Stimulated activated memory B cell treated with anti-CD40 and anti-IgM and Interleukin-4, amounts not matched to agents 10 μg/mL and 1 μg/mL and 100 μg/mL, for 72 hours (primary cell): Measurements from ENCODE around the gene SMAD6.

ENCODE experiments used
- ATAC-seq: fragments of 150-1000 bp; cut with Tn5 transposase; 2 replicates; pipeline ENCODE4 v1.10.0; 2021
- H3K27ac Mint-ChIP-seq: one replicate; pipeline ENCODE4 v1.8.0; 2022; ENCODE audit warnings: mild to moderate bottlenecking, mixed read lengths
- H3K27me3 Mint-ChIP-seq: one replicate; pipeline ENCODE4 v1.8.0; 2022; ENCODE audit warnings: mixed read lengths
- H3K36me3 Mint-ChIP-seq: one replicate; pipeline ENCODE4 v1.8.0; 2022; ENCODE audit warnings: mixed read lengths
- H3K4me1 Mint-ChIP-seq: one replicate; pipeline ENCODE4 v1.8.0; 2022; ENCODE audit warnings: mixed read lengths
- H3K4me3 Mint-ChIP-seq: one replicate; pipeline ENCODE4 v1.8.0; 2022; ENCODE audit warnings: mild to moderate bottlenecking, moderate library complexity, mixed read lengths
- H3K9me3 Mint-ChIP-seq: one replicate; pipeline ENCODE4 v1.8.0; 2022; ENCODE audit warnings: mixed read lengths

Gene SMAD6

DNA sequence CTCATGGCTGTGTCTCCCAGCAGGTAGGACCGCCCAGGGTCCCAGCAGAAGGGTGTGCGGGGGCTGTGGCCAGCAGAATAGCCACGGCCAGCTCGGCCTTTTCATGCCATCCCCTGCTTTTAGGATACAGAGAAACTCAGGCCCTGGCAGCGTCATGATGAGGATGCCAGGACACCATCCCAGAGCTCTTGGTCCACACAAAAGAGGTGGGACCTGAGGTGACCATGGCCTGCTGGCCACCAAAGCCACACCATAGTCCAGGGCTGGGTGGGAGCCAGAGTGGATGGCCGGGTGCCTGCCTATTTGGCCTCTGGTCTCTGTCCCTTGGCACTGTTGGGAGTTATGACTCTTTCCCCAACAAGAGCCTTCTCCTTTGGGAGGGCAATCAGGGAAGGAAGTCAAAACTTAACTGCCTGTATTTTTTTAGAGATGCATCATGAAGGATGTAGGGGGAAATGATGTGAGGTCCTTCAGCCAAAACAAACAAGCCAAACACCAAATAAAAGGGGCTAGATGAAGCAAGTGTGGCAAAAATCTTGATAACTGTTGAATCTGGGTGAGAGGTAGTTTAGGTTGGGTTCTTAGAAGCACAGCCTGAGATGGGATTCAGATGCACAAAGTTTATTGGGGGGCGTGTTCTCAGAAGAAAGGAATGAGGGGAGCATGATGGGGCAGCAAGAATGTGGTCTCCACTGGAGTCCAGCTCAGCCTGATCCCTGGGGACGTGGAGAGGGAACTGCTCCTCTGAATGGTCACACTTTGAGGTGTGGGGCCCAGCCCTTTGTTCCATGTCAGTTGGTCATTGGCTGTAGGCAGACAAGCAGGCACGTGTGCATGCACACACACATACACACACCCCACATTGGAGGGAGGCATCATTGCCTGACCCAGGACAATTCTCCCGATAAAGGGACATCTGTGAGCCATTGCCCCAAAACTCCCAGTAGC, 33.2 kb downstream of the SMAD6 start:
- Mint-ChIP-seq H3K9me3 (no peaks in the 10 kb centered on the region), H3K27ac (no peak overlapping the region), H3K4me1 (no peaks in the 10 kb centered on the region), H3K27me3 (peaks cover 6% of the 10 kb centered on the region), H3K36me3 (no peaks in the 10 kb centered on the region), H3K4me3 (no peak overlapping the region)
- no peak for ATAC-seq

DNA sequence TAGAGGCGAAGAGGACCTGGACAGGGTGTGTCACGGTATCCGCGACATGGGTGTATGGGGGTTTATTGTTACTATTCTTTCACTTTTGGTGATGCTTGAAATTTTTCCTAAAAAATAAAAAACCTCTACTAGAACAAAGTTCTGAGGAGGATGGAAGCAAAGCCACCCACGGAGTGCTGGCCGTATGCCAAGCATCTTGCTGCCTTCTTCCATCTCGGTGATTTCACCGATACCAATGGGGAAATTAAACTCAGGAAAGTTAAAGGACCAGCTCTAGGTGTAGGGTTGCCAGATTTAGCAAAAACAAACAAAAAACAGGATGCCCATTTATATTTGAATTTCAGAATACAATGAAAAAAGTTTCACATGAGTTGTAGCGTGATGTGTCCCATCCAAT, 33.9 kb downstream of the SMAD6 start:
- Mint-ChIP-seq H3K27ac (no peak overlapping the region), H3K27me3 (peaks cover 11% of the 10 kb centered on the region), H3K36me3 (no peaks in the 10 kb centered on the region), H3K4me3 (no peak overlapping the region), H3K4me1 (no peaks in the 10 kb centered on the region), H3K9me3 (no peaks in the 10 kb centered on the region)
- no peak for ATAC-seq

DNA sequence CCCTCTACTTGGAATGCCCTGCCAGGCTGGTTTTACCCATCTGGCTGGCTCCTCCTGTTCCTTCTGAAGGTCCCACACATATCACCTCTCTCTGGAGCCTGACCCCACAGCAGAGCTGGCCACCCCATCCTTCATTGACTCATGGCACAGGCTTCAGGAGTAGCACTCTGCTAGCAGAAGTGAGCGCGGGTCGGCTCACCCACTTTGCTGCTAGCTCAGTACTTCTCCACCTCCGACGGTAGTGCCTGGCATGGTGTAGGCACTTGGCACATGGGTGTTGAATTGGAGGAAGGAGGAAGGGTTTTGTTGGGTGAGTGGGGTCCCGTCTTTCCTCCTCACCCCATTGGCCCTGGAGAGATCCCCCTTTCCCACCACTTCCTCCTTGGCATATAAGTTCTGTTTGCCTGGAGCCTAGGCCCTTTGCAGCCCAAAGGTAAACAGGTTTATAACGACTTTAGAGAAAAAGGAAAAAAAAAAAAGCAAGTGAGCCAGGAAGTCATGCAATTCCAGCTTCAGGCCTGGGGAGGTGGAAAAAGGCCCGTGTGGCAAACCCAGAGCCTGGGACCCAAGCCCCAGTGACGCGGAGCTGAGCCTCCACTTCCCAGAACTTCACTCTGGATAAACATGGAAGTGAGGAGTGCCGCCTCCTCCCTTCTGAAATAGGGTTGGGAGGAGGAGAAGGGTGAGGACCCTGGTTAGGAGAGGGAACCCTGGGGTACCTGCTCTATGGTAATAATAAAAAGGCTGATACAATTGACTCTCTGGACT, 35.4 kb downstream of the SMAD6 start:
- Mint-ChIP-seq H3K27me3 (peaks cover 11% of the 10 kb centered on the region), H3K9me3 (no peaks in the 10 kb centered on the region), H3K27ac (no peak overlapping the region), H3K36me3 (no peaks in the 10 kb centered on the region), H3K4me1 (no peaks in the 10 kb centered on the region), H3K4me3 (no peak overlapping the region)
- no peak for ATAC-seq

DNA sequence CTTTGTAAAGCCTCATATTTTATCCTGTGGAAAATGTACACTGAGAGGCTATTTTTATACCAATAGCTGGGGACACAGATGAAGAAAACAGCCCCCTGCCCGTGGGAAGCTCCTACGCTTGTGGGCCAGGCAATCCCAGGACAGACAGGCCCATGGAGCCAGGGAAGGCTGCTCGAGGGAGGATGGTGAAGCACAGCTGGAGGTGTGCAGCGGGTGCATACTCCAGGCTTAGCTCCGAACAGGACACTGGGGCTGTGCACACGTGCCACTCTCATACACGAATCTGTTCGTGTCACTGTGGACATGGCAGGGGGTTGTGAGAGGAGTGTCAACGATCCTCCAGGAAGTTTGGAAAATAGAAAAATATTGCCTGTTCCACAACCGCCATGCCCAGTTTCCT, 36.1 kb downstream of the SMAD6 start:
- Mint-ChIP-seq H3K36me3 (no peaks in the 10 kb centered on the region), H3K4me3 (no peak overlapping the region), H3K9me3 (no peaks in the 10 kb centered on the region), H3K4me1 (no peaks in the 10 kb centered on the region), H3K27ac (no peak overlapping the region), H3K27me3 (peaks cover 11% of the 10 kb centered on the region)
- no peak for ATAC-seq

DNA sequence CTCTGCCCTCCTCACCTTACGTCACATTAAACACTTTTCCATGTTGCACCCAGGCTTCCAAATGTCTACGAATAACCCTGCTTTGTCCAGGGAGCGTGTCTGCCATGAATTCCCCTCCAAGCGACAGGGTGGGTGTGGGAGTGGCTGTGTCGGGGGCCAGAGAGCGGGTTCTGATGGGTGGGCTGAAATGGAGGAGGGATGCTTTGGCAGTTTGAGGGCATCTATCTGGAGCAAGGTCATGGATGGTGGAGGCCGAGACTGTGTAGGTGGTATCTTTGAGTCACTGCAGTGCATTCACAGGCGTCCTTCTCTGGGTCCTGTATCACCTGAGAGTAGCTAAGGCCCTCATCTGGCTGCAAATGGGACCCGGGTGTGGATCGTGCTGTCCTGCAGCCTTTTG, 36.6 kb downstream of the SMAD6 start:
- ATAC-seq: no peak
- Mint-ChIP-seq H3K9me3 (no peaks in the 10 kb centered on the region), H3K36me3 (no peaks in the 10 kb centered on the region), H3K27me3 (peaks cover 11% of the 10 kb centered on the region), H3K4me3 (no peak overlapping the region), H3K27ac (no peak overlapping the region), H3K4me1 (no peaks in the 10 kb centered on the region)

- Mint-ChIP-seq H3K36me3 (no peaks in the 10 kb centered on the region), H3K27me3 (peaks cover 11% of the 10 kb centered on the region), H3K27ac (no peak overlapping the region), H3K9me3 (no peaks in the 10 kb centered on the region), H3K4me1 (no peaks in the 10 kb centered on the region), H3K4me3 (no peak overlapping the region)
- no peak for ATAC-seq
Observed at GRCh38 chr15:66739287-66739686, 37.3 kb downstream of the SMAD6 start.

DNA sequence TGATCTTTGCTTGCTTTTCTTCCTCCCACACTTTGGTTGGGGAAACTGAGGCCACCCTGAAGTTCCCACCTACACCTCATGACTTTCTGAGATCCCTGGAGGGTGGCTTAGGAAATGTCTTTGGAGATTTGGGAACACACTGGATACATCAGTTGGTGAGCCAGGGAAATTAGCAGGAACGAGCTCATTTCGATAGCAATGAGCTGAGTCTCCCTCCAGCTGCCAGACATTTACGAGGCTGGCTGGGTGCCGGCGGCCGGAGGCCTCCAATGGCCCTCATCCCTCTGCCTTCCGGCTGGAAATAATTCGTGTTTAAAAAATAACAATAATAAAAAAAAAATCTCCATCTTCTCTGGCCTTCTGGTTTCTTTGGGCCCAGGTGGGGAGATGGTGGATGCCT, 38.8 kb downstream of the SMAD6 start:
- H3K27ac Mint-ChIP-seq: no peak overlapping the region
- ATAC-seq: no peak
- peaks cover 11% of the 10 kb centered on the region for H3K27me3 Mint-ChIP-seq
- H3K36me3 Mint-ChIP-seq: no peaks in the 10 kb centered on the region
- no peak overlapping the region for H3K4me3 Mint-ChIP-seq
- no peaks in the 10 kb centered on the region for H3K9me3 Mint-ChIP-seq
- no peaks in the 10 kb centered on the region for H3K4me1 Mint-ChIP-seq

DNA sequence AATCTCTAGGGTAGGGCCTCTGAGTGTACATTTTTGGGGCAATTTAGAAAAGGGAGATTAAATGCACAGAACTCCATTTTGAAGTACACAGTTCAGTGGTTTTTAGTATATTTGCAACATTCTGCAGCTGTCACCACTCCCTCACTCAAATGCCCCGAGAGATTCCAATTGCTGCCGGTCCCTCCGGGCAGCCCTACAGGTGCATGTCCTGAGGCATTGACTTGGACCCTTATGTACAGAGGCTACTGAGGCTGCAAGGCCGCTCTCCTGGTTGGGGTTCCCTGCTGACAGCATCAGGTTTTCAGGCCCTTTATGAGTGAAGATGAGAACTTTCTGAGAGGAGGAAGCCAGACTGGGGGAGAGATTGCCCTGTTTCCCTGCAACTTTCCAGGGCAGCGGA, 39.6 kb downstream of the SMAD6 start:
- Mint-ChIP-seq H3K27me3 (peaks cover 11% of the 10 kb centered on the region), H3K4me3 (no peak overlapping the region), H3K27ac (no peak overlapping the region), H3K9me3 (no peaks in the 10 kb centered on the region), H3K36me3 (no peaks in the 10 kb centered on the region), H3K4me1 (no peaks in the 10 kb centered on the region)
- ATAC-seq: no peak

DNA sequence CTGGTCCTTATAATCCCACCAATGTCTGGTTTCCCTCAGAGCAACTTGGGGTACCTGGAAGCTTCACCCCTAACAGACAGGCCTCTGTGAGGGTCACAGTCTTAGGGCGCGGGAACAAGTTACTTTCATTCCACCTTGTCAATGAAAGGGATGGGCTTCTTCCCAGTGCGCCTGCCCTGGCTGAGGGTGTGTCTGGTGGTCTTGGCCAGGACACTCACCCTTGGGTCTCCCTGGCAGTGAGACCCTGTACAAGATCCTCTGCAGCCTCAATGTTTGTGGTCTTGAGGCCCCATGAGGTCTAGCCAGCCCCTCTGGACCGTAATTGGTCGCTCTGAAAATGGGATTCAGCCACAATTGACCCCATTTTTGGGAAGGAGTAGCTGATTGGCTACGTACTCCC, 40.2 kb downstream of the SMAD6 start:
- no peaks in the 10 kb centered on the region for H3K4me1 Mint-ChIP-seq
- H3K9me3 Mint-ChIP-seq: no peaks in the 10 kb centered on the region
- no peak overlapping the region for H3K27ac Mint-ChIP-seq

GRCh38 chr15:66743204-66743603, 41.2 kb downstream of the SMAD6 start:
- peaks cover 11% of the 10 kb centered on the region for H3K27me3 Mint-ChIP-seq
- no peaks in the 10 kb centered on the region for H3K4me1 Mint-ChIP-seq
- H3K27ac Mint-ChIP-seq: no peak overlapping the region
- ATAC-seq: no peak
- H3K9me3 Mint-ChIP-seq: no peaks in the 10 kb centered on the region
- H3K4me3 Mint-ChIP-seq: no peak overlapping the region
- no peaks in the 10 kb centered on the region for H3K36me3 Mint-ChIP-seq

More for the DNA sequence above, 40.2 kb downstream of the SMAD6 start:
- H3K36me3 Mint-ChIP-seq: no peaks in the 10 kb centered on the region
- peaks cover 11% of the 10 kb centered on the region for H3K27me3 Mint-ChIP-seq
- no peak for ATAC-seq
- H3K4me3 Mint-ChIP-seq: no peak overlapping the region

- H3K36me3 Mint-ChIP-seq: no peaks in the 10 kb centered on the region
Observed at GRCh38 chr15:66743703-66744536, 41.9 kb downstream of the SMAD6 start.

GRCh38 chr15:66744610-66745279, 42.7 kb downstream of the SMAD6 start:
- Mint-ChIP-seq H3K4me1 (no peaks in the 10 kb centered on the region), H3K9me3 (no peaks in the 10 kb centered on the region), H3K36me3 (no peaks in the 10 kb centered on the region), H3K27ac (no peak overlapping the region), H3K27me3 (peaks cover 14% of the 10 kb centered on the region), H3K4me3 (no peak overlapping the region)
- ATAC-seq: no peak

More at GRCh38 chr15:66743703-66744536, 41.9 kb downstream of the SMAD6 start:
- H3K4me1 Mint-ChIP-seq: no peaks in the 10 kb centered on the region
- no peak overlapping the region for H3K4me3 Mint-ChIP-seq
- no peaks in the 10 kb centered on the region for H3K9me3 Mint-ChIP-seq
- no peak overlapping the region for H3K27ac Mint-ChIP-seq
- no peak for ATAC-seq
- peaks cover 11% of the 10 kb centered on the region for H3K27me3 Mint-ChIP-seq

GRCh38 chr15:66745530-66746230, 43.6 kb downstream of the SMAD6 start:
- no peak overlapping the region for H3K4me3 Mint-ChIP-seq
- peaks cover 9% of the 10 kb centered on the region for H3K27me3 Mint-ChIP-seq
- H3K36me3 Mint-ChIP-seq: no peaks in the 10 kb centered on the region
- no peak overlapping the region for H3K27ac Mint-ChIP-seq
- no peaks in the 10 kb centered on the region for H3K4me1 Mint-ChIP-seq
- no peak for ATAC-seq
- H3K9me3 Mint-ChIP-seq: no peaks in the 10 kb centered on the region

- H3K27me3 Mint-ChIP-seq: peaks cover 8% of the 10 kb centered on the region
- no peaks in the 10 kb centered on the region for H3K36me3 Mint-ChIP-seq
- H3K9me3 Mint-ChIP-seq: no peaks in the 10 kb centered on the region
- H3K4me1 Mint-ChIP-seq: no peaks in the 10 kb centered on the region
- no peak for ATAC-seq
- no peak overlapping the region for H3K4me3 Mint-ChIP-seq
- no peak overlapping the region for H3K27ac Mint-ChIP-seq
Observed at GRCh38 chr15:66746231-66746605, 44.2 kb downstream of the SMAD6 start.
